K562 (cell line): ENCODE data around the gene CNTN5.

Experiments
- CBX3 ChIP-seq, 2 experiments: IDR thresholded peaks; 1 replicate in 1 of 2; 2 replicates in 1 of 2; pipeline ENCODE4 v1.6.1; 2012; ENCODE audit warnings: inconsistent platforms in 2 of 2, low read length in 2 of 2, borderline replicate concordance in 1 of 2, control low read depth in 1 of 2
- KLF1 ChIP-seq: fragments of 450-650 bp; IDR thresholded peaks from 2 replicates; pipeline ENCODE4 v1.6.1; 2016; ENCODE audit warnings: missing genetic modification characterization, missing compliant biosample characterization
- NFE2L1 ChIP-seq: fragments of 450-650 bp; IDR thresholded peaks from 2 replicates; pipeline ENCODE4 v1.6.1; 2016; ENCODE audit warnings: missing genetic modification characterization, low read depth, mild to moderate bottlenecking, missing compliant biosample characterization, moderate library complexity, borderline replicate concordance
- NR0B1 ChIP-seq: fragments of 450-650 bp; IDR thresholded peaks from one replicate; pipeline ENCODE4 v1.6.1; 2018; ENCODE audit warnings: mild to moderate bottlenecking, moderate library complexity; ENCODE audit not compliant: partially characterized antibody
- RAD21 ChIP-seq, 2 experiments: fragments of 250-450 bp in 1 of 2; fragments of 450-650 bp in 1 of 2; sonication (Bioruptor Pico) in 1 of 2; formaldehyde crosslinking in 1 of 2; IDR thresholded peaks in 1 of 2; conservative IDR thresholded peaks in 1 of 2; 2 replicates each; pipeline versions ENCODE4 v1.4.0 to v1.8.0; 2020 to 2022; ENCODE audit warnings: mild to moderate bottlenecking in 2 of 2, moderate library complexity in 1 of 2
- SMC3 ChIP-seq: conservative IDR thresholded peaks from 2 replicates; pipeline ENCODE4 v1.6.1; 2011; ENCODE audit warnings: low read depth, low read length, improper control_type of control experiment; ENCODE audit not compliant: insufficient read depth
- SP2 ChIP-seq: IDR thresholded peaks from 2 replicates; pipeline ENCODE4 v1.6.1; 2011; ENCODE audit warnings: mild to moderate bottlenecking, low read depth, low read length, moderate library complexity; ENCODE audit not compliant: poor library complexity, severe bottlenecking; ENCODE audit errors: extremely low read depth
- SREBF1 ChIP-seq: fragments of 150-350 bp; IDR thresholded peaks from 2 replicates; pipeline ENCODE4 v1.6.1; 2014; ENCODE audit warnings: antibody characterized with exemption, low read depth, low read length, borderline replicate concordance
- ZBTB33 ChIP-seq: sonication (generic); formaldehyde crosslinking; IDR thresholded peaks from 2 replicates; pipeline ENCODE4 v1.8.1; 2023; ENCODE audit warnings: mild to moderate bottlenecking, missing genetic modification reagents
- ZNF830 ChIP-seq: fragments of 250-450 bp; sonication (Bioruptor Pico); IDR thresholded peaks from 2 replicates; pipeline ENCODE4 v1.5.0; 2021; ENCODE audit warnings: mild to moderate bottlenecking
- TF ChIP-seq, protein P1 (sequence below), 3 experiments: IDR thresholded peaks in 2 of 3; conservative IDR thresholded peaks in 1 of 3; 2 replicates each; pipeline ENCODE4 v1.5.1; 2011 to 2012; ENCODE audit warnings: low read length in 3 of 3, mild to moderate bottlenecking in 3 of 3, control low read depth in 2 of 3, improper control_type of control experiment in 1 of 3, inconsistent platforms in 1 of 3, low read depth in 1 of 3, mixed read lengths in 1 of 3, moderate library complexity in 1 of 3; ENCODE audit not compliant: insufficient read depth in 2 of 3
- TF ChIP-seq, protein P2 (sequence below): sonication (generic); formaldehyde crosslinking; IDR thresholded peaks from 2 replicates; pipeline ENCODE4 v1.5.0; 2020; ENCODE audit warnings: missing genetic modification reagents
- TF ChIP-seq, protein P3 (sequence below): fragments of 250-450 bp; sonication (Bioruptor Pico); IDR thresholded peaks from 2 replicates; pipeline ENCODE4 v1.4.0; 2020; ENCODE audit warnings: mild to moderate bottlenecking, moderate library complexity

GRCh38 chr11:99534812-99535211 is 514.1 kb downstream of the CNTN5 start:
- TF ChIP-seq ZBTB33 (CRISPR knock-in tag) (no peak), KLF1 (no peak), ZNF830 (CRISPR knock-in tag) (no peak), SREBF1 (no peak), NR0B1 (no peak), CBX3 (IDR thresholded peaks at IDR 0.05; ENCODE audit: borderline replicate concordance in 1 of 2, low read length in 2 of 2) (no peak), RAD21 (CRISPR knock-in tag; conservative IDR thresholded peaks at IDR 0.05 in 1 of 2, IDR thresholded peaks at IDR 0.05 in 1 of 2) (no peak), SP2 (no peak), NFE2L1 (tag) (no peak), SMC3 (no peak)
- TF ChIP-seq, protein P1, sequence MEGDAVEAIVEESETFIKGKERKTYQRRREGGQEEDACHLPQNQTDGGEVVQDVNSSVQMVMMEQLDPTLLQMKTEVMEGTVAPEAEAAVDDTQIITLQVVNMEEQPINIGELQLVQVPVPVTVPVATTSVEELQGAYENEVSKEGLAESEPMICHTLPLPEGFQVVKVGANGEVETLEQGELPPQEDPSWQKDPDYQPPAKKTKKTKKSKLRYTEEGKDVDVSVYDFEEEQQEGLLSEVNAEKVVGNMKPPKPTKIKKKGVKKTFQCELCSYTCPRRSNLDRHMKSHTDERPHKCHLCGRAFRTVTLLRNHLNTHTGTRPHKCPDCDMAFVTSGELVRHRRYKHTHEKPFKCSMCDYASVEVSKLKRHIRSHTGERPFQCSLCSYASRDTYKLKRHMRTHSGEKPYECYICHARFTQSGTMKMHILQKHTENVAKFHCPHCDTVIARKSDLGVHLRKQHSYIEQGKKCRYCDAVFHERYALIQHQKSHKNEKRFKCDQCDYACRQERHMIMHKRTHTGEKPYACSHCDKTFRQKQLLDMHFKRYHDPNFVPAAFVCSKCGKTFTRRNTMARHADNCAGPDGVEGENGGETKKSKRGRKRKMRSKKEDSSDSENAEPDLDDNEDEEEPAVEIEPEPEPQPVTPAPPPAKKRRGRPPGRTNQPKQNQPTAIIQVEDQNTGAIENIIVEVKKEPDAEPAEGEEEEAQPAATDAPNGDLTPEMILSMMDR (IDR thresholded peaks at IDR 0.05 in 2 of 3, conservative IDR thresholded peaks at IDR 0.05 in 1 of 3; ENCODE audit: insufficient read depth in 2 of 3, low read depth in 1 of 3, low read length in 3 of 3), result no peak
- TF ChIP-seq, protein P2, sequence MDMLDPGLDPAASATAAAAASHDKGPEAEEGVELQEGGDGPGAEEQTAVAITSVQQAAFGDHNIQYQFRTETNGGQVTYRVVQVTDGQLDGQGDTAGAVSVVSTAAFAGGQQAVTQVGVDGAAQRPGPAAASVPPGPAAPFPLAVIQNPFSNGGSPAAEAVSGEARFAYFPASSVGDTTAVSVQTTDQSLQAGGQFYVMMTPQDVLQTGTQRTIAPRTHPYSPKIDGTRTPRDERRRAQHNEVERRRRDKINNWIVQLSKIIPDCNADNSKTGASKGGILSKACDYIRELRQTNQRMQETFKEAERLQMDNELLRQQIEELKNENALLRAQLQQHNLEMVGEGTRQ (CRISPR knock-in tag), result no peak
- TF ChIP-seq, protein P3, sequence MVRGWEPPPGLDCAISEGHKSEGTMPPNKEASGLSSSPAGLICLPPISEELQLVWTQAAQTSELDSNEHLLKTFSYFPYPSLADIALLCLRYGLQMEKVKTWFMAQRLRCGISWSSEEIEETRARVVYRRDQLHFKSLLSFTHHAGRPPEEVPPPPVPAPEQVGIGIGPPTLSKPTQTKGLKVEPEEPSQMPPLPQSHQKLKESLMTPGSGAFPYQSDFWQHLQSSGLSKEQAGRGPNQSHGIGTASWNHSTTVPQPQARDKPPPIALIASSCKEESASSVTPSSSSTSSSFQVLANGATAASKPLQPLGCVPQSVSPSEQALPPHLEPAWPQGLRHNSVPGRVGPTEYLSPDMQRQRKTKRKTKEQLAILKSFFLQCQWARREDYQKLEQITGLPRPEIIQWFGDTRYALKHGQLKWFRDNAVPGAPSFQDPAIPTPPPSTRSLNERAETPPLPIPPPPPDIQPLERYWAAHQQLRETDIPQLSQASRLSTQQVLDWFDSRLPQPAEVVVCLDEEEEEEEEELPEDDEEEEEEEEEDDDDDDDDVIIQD (CRISPR knock-in tag), result no peak
